ENCODE data around the gene NDRG2. TPM values are rescaled to one million over a fixed set of nuclear protein-coding genes. Genes with fewer than 3 reads are reported as not detected.

The NDRG2 gene
- total and polyA plus RNA-seq, 9 of the 15 experiments (the other 6 are each of a cell fraction or from before 2014, with no cell fraction given): 10.1 to 105 (median 41.0) TPM

DNA sequence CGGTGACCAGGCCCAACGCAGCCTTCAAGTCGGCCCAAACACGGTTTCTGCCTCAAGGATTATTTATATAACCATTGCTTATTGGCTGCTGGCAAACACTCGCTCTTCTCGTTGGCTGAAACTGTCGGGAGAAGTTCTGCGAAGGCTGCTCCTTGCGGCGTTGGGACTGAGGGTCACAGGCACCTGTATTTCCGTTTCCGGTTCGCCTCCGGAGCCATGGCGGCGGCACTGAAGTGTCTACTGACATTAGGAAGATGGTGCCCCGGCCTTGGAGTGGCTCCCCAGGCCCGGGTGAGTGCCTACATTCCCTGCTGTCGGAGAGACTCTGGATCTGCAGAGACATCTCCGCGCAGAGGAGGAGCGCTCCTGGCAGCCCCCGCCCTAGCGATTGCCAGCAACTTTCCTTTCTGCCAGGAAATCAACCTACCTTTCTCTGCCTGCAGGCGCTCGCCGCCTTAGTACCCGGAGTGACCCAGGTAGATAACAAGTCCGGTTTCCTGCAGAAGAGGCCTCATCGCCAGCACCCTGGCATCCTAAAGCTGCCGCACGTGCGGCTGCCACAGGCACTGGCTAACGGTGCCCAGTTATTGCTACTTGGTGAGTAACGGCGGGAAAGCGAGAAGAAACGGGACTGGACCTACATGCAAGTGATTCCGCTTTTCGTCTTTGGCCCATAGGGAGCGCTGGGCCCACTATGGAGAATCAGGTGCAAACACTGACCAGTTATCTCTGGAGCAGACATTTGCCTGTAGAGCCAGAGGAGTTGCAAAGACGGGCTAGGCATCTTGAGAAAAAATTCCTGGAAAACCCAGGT, 34.9 kb downstream of the NDRG2 start, which contains the start of gene METTL17 (continued):
- TF ChIP-seq, protein P1, sequence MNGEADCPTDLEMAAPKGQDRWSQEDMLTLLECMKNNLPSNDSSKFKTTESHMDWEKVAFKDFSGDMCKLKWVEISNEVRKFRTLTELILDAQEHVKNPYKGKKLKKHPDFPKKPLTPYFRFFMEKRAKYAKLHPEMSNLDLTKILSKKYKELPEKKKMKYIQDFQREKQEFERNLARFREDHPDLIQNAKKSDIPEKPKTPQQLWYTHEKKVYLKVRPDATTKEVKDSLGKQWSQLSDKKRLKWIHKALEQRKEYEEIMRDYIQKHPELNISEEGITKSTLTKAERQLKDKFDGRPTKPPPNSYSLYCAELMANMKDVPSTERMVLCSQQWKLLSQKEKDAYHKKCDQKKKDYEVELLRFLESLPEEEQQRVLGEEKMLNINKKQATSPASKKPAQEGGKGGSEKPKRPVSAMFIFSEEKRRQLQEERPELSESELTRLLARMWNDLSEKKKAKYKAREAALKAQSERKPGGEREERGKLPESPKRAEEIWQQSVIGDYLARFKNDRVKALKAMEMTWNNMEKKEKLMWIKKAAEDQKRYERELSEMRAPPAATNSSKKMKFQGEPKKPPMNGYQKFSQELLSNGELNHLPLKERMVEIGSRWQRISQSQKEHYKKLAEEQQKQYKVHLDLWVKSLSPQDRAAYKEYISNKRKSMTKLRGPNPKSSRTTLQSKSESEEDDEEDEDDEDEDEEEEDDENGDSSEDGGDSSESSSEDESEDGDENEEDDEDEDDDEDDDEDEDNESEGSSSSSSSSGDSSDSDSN (IDR thresholded peaks at IDR 0.05; ENCODE audit: borderline replicate concordance in 1 of 2, low read depth in 2 of 2, low read length in 2 of 2): 0 out of 4 replicates have a peak, but pooled peaks of 1 of the 2 experiments have one; percentile 50
- TF ChIP-seq NRF1 (conservative IDR thresholded peaks at IDR 0.05 in 1 of 2, IDR thresholded peaks at IDR 0.05 in 1 of 2) (no peak; a peak in 1 of 4 replicates), MAZ (CRISPR knock-in tag; conservative IDR thresholded peaks at IDR 0.05 in 1 of 2, IDR thresholded peaks at IDR 0.05 in 1 of 2) (peak in 1 of 2 experiments; percentile 11; a peak in 1 of 4 replicates), RAD51 (IDR thresholded peaks at IDR 0.05; ENCODE audit: borderline replicate concordance, low read depth) (no peak), ZNF124 (CRISPR knock-in tag; IDR thresholded peaks at IDR 0.05) (no peak), PCBP1 (IDR thresholded peaks at IDR 0.05; ENCODE audit: low read depth, low read length, poor library complexity, severe bottlenecking) (no peak), PHF20 (IDR thresholded peaks at IDR 0.05; ENCODE audit: partially characterized antibody) (peak; percentile 68), CHD2 (IDR thresholded peaks at IDR 0.05; ENCODE audit: low read depth, low read length) (peak; percentile 66), STAG1 (CRISPR knock-in tag; IDR thresholded peaks at IDR 0.05; ENCODE audit: borderline replicate concordance) (no peak), ETV1 (tag; conservative IDR thresholded peaks at IDR 0.05; ENCODE audit: low read depth) (peak; percentile 67; the same call in 1 of the 2 replicates), TAF7 (tag; IDR thresholded peaks at IDR 0.05) (peak; percentile 54; the same call in 1 of the 2 replicates)
- TF ChIP-seq, protein P2, sequence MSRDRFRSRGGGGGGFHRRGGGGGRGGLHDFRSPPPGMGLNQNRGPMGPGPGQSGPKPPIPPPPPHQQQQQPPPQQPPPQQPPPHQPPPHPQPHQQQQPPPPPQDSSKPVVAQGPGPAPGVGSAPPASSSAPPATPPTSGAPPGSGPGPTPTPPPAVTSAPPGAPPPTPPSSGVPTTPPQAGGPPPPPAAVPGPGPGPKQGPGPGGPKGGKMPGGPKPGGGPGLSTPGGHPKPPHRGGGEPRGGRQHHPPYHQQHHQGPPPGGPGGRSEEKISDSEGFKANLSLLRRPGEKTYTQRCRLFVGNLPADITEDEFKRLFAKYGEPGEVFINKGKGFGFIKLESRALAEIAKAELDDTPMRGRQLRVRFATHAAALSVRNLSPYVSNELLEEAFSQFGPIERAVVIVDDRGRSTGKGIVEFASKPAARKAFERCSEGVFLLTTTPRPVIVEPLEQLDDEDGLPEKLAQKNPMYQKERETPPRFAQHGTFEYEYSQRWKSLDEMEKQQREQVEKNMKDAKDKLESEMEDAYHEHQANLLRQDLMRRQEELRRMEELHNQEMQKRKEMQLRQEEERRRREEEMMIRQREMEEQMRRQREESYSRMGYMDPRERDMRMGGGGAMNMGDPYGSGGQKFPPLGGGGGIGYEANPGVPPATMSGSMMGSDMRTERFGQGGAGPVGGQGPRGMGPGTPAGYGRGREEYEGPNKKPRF (IDR thresholded peaks at IDR 0.05; ENCODE audit: low read depth, low read length): no peak
- TF ChIP-seq, protein P3, sequence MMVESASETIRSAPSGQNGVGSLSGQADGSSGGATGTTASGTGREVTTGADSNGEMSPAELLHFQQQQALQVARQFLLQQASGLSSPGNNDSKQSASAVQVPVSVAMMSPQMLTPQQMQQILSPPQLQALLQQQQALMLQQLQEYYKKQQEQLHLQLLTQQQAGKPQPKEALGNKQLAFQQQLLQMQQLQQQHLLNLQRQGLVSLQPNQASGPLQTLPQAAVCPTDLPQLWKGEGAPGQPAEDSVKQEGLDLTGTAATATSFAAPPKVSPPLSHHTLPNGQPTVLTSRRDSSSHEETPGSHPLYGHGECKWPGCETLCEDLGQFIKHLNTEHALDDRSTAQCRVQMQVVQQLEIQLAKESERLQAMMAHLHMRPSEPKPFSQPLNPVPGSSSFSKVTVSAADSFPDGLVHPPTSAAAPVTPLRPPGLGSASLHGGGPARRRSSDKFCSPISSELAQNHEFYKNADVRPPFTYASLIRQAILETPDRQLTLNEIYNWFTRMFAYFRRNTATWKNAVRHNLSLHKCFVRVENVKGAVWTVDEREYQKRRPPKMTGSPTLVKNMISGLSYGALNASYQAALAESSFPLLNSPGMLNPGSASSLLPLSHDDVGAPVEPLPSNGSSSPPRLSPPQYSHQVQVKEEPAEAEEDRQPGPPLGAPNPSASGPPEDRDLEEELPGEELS (CRISPR knock-in tag; IDR thresholded peaks at IDR 0.05; ENCODE audit: borderline replicate concordance): no peak
- TF ChIP-seq, protein P4, sequence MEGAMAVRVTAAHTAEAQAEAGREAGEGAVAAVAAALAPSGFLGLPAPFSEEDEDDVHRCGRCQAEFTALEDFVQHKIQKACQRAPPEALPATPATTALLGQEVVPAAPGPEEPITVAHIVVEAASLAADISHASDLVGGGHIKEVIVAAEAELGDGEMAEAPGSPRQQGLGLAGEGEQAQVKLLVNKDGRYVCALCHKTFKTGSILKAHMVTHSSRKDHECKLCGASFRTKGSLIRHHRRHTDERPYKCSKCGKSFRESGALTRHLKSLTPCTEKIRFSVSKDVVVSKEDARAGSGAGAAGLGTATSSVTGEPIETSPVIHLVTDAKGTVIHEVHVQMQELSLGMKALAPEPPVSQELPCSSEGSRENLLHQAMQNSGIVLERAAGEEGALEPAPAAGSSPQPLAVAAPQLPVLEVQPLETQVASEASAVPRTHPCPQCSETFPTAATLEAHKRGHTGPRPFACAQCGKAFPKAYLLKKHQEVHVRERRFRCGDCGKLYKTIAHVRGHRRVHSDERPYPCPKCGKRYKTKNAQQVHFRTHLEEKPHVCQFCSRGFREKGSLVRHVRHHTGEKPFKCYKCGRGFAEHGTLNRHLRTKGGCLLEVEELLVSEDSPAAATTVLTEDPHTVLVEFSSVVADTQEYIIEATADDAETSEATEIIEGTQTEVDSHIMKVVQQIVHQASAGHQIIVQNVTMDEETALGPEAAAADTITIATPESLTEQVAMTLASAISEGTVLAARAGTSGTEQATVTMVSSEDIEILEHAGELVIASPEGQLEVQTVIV (CRISPR knock-in tag; IDR thresholded peaks at IDR 0.05; ENCODE audit: borderline replicate concordance): no peak

Measured in K562 (cell line).